Loucy (cell line): Measurements from ENCODE around the gene SLC9A9.

Experiments
- CTCF ChIP-seq: fragments of 200-600 bp; sonication (generic); conservative IDR thresholded peaks from 2 replicates; pipeline ENCODE4 v1.5.1; 2014; ENCODE audit warnings: mild to moderate bottlenecking, antibody characterized with exemption, low read length
- EZH2phosphoT487 ChIP-seq: fragments of 200-600 bp; IDR thresholded peaks from 2 replicates; pipeline ENCODE4 v1.6.1; 2018; ENCODE audit warnings: antibody characterized with exemption, mild to moderate bottlenecking, moderate library complexity, borderline replicate concordance

GRCh38 chr3:143380449-143380848 lies 467.8 kb downstream of the SLC9A9 start:
- TF ChIP-seq CTCF (no peak), EZH2phosphoT487 (no peak)
